Measurements from ENCODE around the gene NDUFC2. TPM values are rescaled to one million over a fixed set of nuclear protein-coding genes. Genes with fewer than 3 reads are reported as not detected.

NDUFC2 gene
- total RNA-seq, 6 donors from 2014 or later = 19.9 to 155 (median 91.4) TPM

DNA sequence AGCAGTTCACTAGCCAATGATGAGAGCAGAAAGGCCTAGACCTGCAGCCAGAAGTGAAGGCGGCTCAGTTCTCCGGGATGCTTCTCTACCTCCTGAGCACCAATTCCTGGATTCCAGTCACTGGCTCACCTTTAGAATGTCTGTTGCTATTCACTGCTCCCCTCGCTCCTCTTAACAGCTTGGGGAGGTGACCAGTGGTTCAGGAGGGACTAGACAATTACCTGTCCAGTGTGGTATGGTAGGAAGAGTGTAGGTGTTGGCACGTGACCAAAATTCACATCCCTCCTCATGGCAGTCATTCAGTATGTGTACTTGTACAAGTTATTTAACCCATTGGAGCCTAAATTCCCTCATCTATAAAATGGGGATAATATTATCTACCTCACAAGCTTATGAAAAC lies 12.0 kb downstream of the NDUFC2 start:
- Histone ChIP-seq H3K27me3 (no peaks in the 10 kb centered on the region), H3K4me3 (no peak overlapping the region), H3K4me1 (peaks cover 0 to 4% (median 0%) of the 10 kb centered on the region in 4 donors), H3K27ac (no peak overlapping the region), H3K9me3 (no peaks in the 10 kb centered on the region), H3K36me3 (peaks cover 10 to 35% (median 28%) of the 10 kb centered on the region in 4 donors)
- TF ChIP-seq, protein P1, sequence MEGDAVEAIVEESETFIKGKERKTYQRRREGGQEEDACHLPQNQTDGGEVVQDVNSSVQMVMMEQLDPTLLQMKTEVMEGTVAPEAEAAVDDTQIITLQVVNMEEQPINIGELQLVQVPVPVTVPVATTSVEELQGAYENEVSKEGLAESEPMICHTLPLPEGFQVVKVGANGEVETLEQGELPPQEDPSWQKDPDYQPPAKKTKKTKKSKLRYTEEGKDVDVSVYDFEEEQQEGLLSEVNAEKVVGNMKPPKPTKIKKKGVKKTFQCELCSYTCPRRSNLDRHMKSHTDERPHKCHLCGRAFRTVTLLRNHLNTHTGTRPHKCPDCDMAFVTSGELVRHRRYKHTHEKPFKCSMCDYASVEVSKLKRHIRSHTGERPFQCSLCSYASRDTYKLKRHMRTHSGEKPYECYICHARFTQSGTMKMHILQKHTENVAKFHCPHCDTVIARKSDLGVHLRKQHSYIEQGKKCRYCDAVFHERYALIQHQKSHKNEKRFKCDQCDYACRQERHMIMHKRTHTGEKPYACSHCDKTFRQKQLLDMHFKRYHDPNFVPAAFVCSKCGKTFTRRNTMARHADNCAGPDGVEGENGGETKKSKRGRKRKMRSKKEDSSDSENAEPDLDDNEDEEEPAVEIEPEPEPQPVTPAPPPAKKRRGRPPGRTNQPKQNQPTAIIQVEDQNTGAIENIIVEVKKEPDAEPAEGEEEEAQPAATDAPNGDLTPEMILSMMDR (IDR thresholded peaks at IDR 0.05) = no peak
- TF ChIP-seq POLR2AphosphoS5 (IDR thresholded peaks at IDR 0.05) (no peak), EP300 (IDR thresholded peaks at IDR 0.05) (no peak), POLR2A (IDR thresholded peaks at IDR 0.05) (no peak)
- 96% methylated on average over 4 of the region's 4 CpGs for WGBS, 2 donors
- no peak for DNase-seq
- no peak for ATAC-seq (ENCODE audit: low FRiP score in 2 of 2)

DNA sequence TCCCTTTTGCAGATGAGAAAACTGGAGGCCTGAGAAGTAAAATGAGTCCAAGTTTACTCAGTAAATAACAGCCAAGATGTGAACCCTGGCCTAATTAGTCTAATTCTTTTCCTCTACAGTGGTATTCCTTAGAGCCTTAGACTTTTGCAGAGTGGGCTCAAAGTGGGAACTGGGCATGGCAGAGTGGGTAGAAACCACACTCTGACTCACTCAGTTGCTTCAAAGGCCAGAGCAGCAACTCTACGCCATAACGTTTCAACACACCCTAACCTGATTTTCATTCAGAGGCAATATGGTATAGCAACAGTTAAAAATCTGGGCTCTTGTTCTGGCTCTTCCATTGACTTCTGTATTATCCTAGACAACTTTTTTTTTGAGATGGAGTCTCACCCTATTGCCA lies 13.2 kb downstream of the NDUFC2 start:
- H3K27ac ChIP-seq = no peak overlapping the region
- peaks cover 0 to 4% (median 0%) of the 10 kb centered on the region in 4 donors for H3K4me1 ChIP-seq
- no peaks in the 10 kb centered on the region for H3K9me3 ChIP-seq
- ATAC-seq (ENCODE audit: low FRiP score in 2 of 2) = no peak
- peaks cover 10 to 31% (median 20%) of the 10 kb centered on the region in 4 donors for H3K36me3 ChIP-seq
- TF ChIP-seq EP300 (IDR thresholded peaks at IDR 0.05) (no peak), POLR2A (IDR thresholded peaks at IDR 0.05) (no peak)
- TF ChIP-seq, protein P1 (IDR thresholded peaks at IDR 0.05) = no peak
- DNase-seq = no peak
- no peaks in the 10 kb centered on the region for H3K27me3 ChIP-seq
- H3K4me3 ChIP-seq = no peak overlapping the region
- WGBS, 2 donors = 77 to 78% methylated on average over 2 of the region's 2 CpGs

DNA sequence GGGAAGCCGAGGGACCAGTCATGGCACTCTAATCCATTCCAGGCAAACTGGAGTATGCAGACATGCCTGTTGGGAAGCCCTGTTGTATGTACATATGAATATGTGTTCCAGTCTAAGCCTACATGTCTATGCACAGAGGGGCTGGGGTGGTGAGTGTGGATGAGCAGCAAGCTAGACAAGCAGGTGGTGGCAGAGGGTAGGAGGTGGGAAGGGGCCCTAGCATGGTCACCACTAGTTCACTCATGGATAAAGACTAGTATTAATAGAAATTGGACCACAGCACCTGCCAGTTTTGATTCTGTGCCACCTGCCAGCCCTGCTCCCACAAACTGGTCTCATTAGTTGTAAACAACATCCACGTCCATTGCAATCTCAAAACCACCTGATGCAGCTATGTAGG lies 14.5 kb downstream of the NDUFC2 start:
- H3K36me3 ChIP-seq = peaks cover 10 to 20% (median 16%) of the 10 kb centered on the region in 4 donors
- no peak for ATAC-seq (ENCODE audit: low FRiP score in 2 of 2)
- 75 to 95% methylated on average over 2 of the region's 2 CpGs for WGBS, 2 donors
- H3K9me3 ChIP-seq = no peaks in the 10 kb centered on the region
- TF ChIP-seq EP300 (IDR thresholded peaks at IDR 0.05) (no peak), POLR2A (IDR thresholded peaks at IDR 0.05) (no peak), POLR2AphosphoS5 (IDR thresholded peaks at IDR 0.05) (no peak)
- TF ChIP-seq, protein P1 (IDR thresholded peaks at IDR 0.05) = no peak
- H3K27me3 ChIP-seq = no peaks in the 10 kb centered on the region
- peaks cover 0 to 9% (median 2%) of the 10 kb centered on the region in 4 donors for H3K4me1 ChIP-seq
- no peak overlapping the region for H3K27ac ChIP-seq
- DNase-seq = no peak
- no peak overlapping the region for H3K4me3 ChIP-seq

DNA sequence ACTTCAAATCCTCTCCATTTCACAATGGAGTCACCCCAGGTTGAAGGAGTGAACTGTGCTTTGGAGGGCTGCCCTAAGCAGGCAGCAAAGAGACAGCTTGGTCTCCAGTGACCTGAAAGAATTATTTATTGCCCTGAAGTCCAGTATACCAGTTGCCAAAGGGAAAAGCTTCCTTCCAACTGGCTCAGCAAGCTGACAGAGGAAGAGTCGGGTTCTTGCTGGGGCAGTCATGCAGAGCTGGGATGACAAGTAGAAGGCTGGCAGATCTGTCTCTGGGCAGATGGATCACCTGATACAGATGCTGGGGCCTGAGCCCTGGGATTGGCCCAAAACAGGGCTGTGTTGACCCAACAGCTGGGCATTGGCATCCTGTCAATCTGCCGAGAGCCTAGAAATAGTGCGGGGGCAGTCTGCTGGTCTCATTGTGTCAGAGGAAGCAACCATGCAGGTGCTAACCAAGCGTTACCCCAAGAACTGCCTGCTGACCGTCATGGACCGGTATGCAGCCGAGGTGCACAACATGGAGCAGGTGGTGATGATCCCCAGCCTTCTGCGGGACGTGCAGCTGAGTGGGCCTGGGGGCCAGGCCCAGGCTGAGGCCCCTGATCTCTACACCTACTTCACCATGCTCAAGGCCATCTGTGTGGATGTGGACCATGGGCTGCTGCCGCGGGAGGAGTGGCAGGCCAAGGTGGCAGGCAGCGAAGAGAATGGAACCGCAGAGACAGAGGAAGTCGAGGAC lies 16.1 kb downstream of the NDUFC2 start, which contains the start of gene THRSP:
Gene THRSP, plus strand, starts transcription at position 422 of the 742 bp plus-strand sequence. Its CDS starts 21 bp downstream, at position 443.
- no peaks in the 10 kb centered on the region for H3K9me3 ChIP-seq
- DNase-seq (peak in 1 of 2 donors; percentile 51), ATAC-seq (ENCODE audit: low FRiP score in 2 of 2) (no peak)
- H3K4me3 ChIP-seq = no peak within 1 kb of the TSS
- H3K36me3 ChIP-seq = peaks cover 0 to 8% (median 5%) of the 10 kb centered on the region in 4 donors
- no peak within 1 kb of the TSS for H3K27ac ChIP-seq
- WGBS, 2 donors = 92 to 94% methylated on average over 12 to 13 of the region's 14 CpGs
- no peak for TF ChIP-seq POLR2AphosphoS5 (IDR thresholded peaks at IDR 0.05)
- TF ChIP-seq, protein P1 (IDR thresholded peaks at IDR 0.05) = no peak
- no peak for TF ChIP-seq POLR2A (IDR thresholded peaks at IDR 0.05)
- TF ChIP-seq EP300 (IDR thresholded peaks at IDR 0.05) = no peak
- H3K27me3 ChIP-seq = no peaks in the 10 kb centered on the region
- peaks cover 0 to 5% (median 2%) of the 10 kb centered on the region in 4 donors for H3K4me1 ChIP-seq

All from upper lobe of left lung (tissue), 6 donors.